WTC11 (cell line): ENCODE data around the gene ANTXR1. TPM values are rescaled to one million over a fixed set of nuclear protein-coding genes. Genes with fewer than 3 reads are reported as not detected.

Experiments
- ATAC-seq: fragments of 200-7000 bp; cut with Tn5 transposase; 2 replicates; pipeline ENCODE4 v1.10.0; 2021; ENCODE audit warnings: mild to moderate bottlenecking, moderate library complexity
- CTCF ChIA-PET: fragments of 300-600 bp; sonication (Branson Sonifier 250); formaldehyde crosslinking; loops from one replicate; lab custom pipeline; 2021; ENCODE audit warnings: antibody characterized with exemption; lab: Charles Lee
- POLR2A ChIA-PET: fragments of 350-600 bp; sonication (Branson Sonifier 250); formaldehyde crosslinking; loops from one replicate; lab custom pipeline; 2021; ENCODE audit warnings: antibody characterized with exemption; lab: Charles Lee
- DNase-seq: peaks from one replicate; pipeline ENCODE4 v3.0.0; 2021; ENCODE audit warnings: low spot score
- H3K27ac Mint-ChIP-seq: 2 replicates; pipeline ENCODE4 v1.8.0; 2021; ENCODE audit warnings: mixed read lengths
- H3K27me3 Mint-ChIP-seq: 2 replicates; pipeline ENCODE4 v1.8.0; 2021; ENCODE audit warnings: low read depth, mild to moderate bottlenecking, moderate library complexity, mixed read lengths
- H3K36me3 Mint-ChIP-seq: 2 replicates; pipeline ENCODE4 v1.8.0; 2021; ENCODE audit warnings: mixed read lengths
- H3K4me1 Mint-ChIP-seq: 2 replicates; pipeline ENCODE4 v1.8.0; 2022; ENCODE audit warnings: mixed read lengths
- H3K4me3 Mint-ChIP-seq: 2 replicates; pipeline ENCODE4 v1.8.0; 2021; ENCODE audit warnings: mild to moderate bottlenecking, moderate library complexity, mixed read lengths
- H3K9me3 Mint-ChIP-seq: 2 replicates; pipeline ENCODE4 v1.8.0; 2021; ENCODE audit warnings: mixed read lengths
- FOXJ3 ChIP-seq: sonication (generic); formaldehyde crosslinking; IDR thresholded peaks from 2 replicates; pipeline ENCODE4 v1.9.0; 2021; ENCODE audit warnings: missing genetic modification reagents, mild to moderate bottlenecking, borderline replicate concordance
- GABPB1 ChIP-seq: sonication (generic); formaldehyde crosslinking; IDR thresholded peaks from 2 replicates; pipeline ENCODE4 v1.8.1; 2023; ENCODE audit warnings: mild to moderate bottlenecking, missing genetic modification reagents
- NFYB ChIP-seq: sonication (generic); formaldehyde crosslinking; conservative IDR thresholded peaks from 2 replicates; pipeline ENCODE4 v1.8.0; 2022; ENCODE audit warnings: low read depth, missing genetic modification reagents
- NR2C2 ChIP-seq: sonication (generic); formaldehyde crosslinking; IDR thresholded peaks from 2 replicates; pipeline ENCODE4 v1.8.0; 2022; ENCODE audit warnings: mild to moderate bottlenecking, missing genetic modification reagents
- SMAD3 ChIP-seq: sonication (generic); formaldehyde crosslinking; IDR thresholded peaks from 2 replicates; pipeline ENCODE4 v1.8.0; 2022; ENCODE audit warnings: missing genetic modification reagents, mild to moderate bottlenecking, borderline replicate concordance
- SOX15 ChIP-seq: fragments of 250-450 bp; sonication (Bioruptor Pico); IDR thresholded peaks from 2 replicates; pipeline ENCODE4 v1.9.0; 2021; ENCODE audit warnings: mild to moderate bottlenecking
- SP1 ChIP-seq: sonication (generic); formaldehyde crosslinking; conservative IDR thresholded peaks from 2 replicates; pipeline ENCODE4 v1.8.1; 2022; ENCODE audit warnings: missing genetic modification reagents
- ZBTB21 ChIP-seq: sonication (generic); formaldehyde crosslinking; IDR thresholded peaks from 2 replicates; pipeline ENCODE4 v1.8.1; 2023; ENCODE audit warnings: mild to moderate bottlenecking, missing genetic modification reagents, borderline replicate concordance
- ZNF138 ChIP-seq: sonication (generic); formaldehyde crosslinking; conservative IDR thresholded peaks from 2 replicates; pipeline ENCODE4 v1.8.1; 2022; ENCODE audit warnings: mild to moderate bottlenecking, moderate library complexity, missing genetic modification reagents
- total RNA-seq: library from RNA; stranded (reverse); gene quantifications from 3 replicates; pipeline ENCODE4 v1.2.3, GENCODE V29; 2021
- TF ChIP-seq, protein P1 (sequence below): sonication (generic); formaldehyde crosslinking; IDR thresholded peaks from 2 replicates; pipeline ENCODE4 v1.8.1; 2022; ENCODE audit warnings: missing genetic modification reagents, borderline replicate concordance
- TF ChIP-seq, protein P2 (sequence below): fragments of 250-450 bp; sonication (Bioruptor Pico); IDR thresholded peaks from 2 replicates; pipeline ENCODE4 v1.8.0; 2021; ENCODE audit warnings: mild to moderate bottlenecking
- TF ChIP-seq, protein P3 (sequence below): sonication (generic); formaldehyde crosslinking; IDR thresholded peaks from 2 replicates; pipeline ENCODE4 v1.8.0; 2022; ENCODE audit warnings: missing genetic modification reagents
- TF ChIP-seq, protein P4 (sequence below): sonication (generic); formaldehyde crosslinking; IDR thresholded peaks from 2 replicates; pipeline ENCODE4 v1.8.1; 2022; ENCODE audit warnings: mild to moderate bottlenecking, moderate library complexity, missing genetic modification reagents
- TF ChIP-seq, protein P5 (sequence below): sonication (generic); formaldehyde crosslinking; IDR thresholded peaks from 2 replicates; pipeline ENCODE4 v1.8.1; 2022; ENCODE audit warnings: mild to moderate bottlenecking, missing genetic modification reagents, moderate library complexity, borderline replicate concordance
- TF ChIP-seq, protein P6 (sequence below): sonication (generic); formaldehyde crosslinking; IDR thresholded peaks from 2 replicates; pipeline ENCODE4 v1.8.1; 2023; ENCODE audit warnings: mild to moderate bottlenecking, missing genetic modification reagents, moderate library complexity
- TF ChIP-seq, protein P7 (sequence below): fragments of 250-450 bp; sonication (Bioruptor Pico); IDR thresholded peaks from 2 replicates; pipeline ENCODE4 v1.9.0; 2021; ENCODE audit warnings: moderate library complexity, mild to moderate bottlenecking, inconsistent platforms, borderline replicate concordance
- TF ChIP-seq, protein P8 (sequence below): fragments of 250-450 bp; sonication (Bioruptor Pico); IDR thresholded peaks from 2 replicates; pipeline ENCODE4 v1.9.0; 2021; ENCODE audit warnings: mild to moderate bottlenecking, borderline replicate concordance

Gene ANTXR1
- total RNA-seq, 1 experiment from 2014 or later = 30.0 TPM

DNA sequence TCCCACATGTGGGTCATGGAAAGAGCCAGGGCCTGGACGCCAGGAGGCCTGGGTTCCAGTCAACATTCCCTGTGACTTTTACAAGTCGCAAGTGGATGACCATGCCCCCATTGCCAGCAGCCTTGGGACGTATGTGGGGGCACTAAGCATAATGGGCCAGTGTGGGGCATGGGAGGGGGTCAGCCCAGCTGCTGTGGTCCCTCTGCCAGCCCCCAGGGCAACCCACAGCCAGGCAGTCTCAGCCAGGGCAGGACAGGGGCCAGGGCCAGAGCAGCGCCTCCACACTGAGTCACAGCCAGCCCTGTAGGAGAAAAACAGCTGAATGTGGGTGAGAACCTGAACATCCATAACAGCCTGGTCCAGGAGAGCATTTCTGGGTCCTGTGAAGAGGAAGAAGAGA lies 200.8 kb downstream of the ANTXR1 start (continued):
- TF ChIP-seq, protein P1, sequence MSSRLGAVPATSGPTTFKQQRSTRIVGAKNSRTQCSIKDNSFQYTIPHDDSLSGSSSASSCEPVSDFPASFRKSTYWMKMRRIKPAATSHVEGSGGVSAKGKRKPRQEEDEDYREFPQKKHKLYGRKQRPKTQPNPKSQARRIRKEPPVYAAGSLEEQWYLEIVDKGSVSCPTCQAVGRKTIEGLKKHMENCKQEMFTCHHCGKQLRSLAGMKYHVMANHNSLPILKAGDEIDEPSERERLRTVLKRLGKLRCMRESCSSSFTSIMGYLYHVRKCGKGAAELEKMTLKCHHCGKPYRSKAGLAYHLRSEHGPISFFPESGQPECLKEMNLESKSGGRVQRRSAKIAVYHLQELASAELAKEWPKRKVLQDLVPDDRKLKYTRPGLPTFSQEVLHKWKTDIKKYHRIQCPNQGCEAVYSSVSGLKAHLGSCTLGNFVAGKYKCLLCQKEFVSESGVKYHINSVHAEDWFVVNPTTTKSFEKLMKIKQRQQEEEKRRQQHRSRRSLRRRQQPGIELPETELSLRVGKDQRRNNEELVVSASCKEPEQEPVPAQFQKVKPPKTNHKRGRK (CRISPR knock-in tag) = no peak
- no peak for TF ChIP-seq NR2C2 (CRISPR knock-in tag)
- TF ChIP-seq, protein P2, sequence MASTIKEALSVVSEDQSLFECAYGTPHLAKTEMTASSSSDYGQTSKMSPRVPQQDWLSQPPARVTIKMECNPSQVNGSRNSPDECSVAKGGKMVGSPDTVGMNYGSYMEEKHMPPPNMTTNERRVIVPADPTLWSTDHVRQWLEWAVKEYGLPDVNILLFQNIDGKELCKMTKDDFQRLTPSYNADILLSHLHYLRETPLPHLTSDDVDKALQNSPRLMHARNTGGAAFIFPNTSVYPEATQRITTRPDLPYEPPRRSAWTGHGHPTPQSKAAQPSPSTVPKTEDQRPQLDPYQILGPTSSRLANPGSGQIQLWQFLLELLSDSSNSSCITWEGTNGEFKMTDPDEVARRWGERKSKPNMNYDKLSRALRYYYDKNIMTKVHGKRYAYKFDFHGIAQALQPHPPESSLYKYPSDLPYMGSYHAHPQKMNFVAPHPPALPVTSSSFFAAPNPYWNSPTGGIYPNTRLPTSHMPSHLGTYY (CRISPR knock-in tag) = no peak
- TF ChIP-seq ZNF138 (CRISPR knock-in tag) = no peak
- TF ChIP-seq, protein P3, sequence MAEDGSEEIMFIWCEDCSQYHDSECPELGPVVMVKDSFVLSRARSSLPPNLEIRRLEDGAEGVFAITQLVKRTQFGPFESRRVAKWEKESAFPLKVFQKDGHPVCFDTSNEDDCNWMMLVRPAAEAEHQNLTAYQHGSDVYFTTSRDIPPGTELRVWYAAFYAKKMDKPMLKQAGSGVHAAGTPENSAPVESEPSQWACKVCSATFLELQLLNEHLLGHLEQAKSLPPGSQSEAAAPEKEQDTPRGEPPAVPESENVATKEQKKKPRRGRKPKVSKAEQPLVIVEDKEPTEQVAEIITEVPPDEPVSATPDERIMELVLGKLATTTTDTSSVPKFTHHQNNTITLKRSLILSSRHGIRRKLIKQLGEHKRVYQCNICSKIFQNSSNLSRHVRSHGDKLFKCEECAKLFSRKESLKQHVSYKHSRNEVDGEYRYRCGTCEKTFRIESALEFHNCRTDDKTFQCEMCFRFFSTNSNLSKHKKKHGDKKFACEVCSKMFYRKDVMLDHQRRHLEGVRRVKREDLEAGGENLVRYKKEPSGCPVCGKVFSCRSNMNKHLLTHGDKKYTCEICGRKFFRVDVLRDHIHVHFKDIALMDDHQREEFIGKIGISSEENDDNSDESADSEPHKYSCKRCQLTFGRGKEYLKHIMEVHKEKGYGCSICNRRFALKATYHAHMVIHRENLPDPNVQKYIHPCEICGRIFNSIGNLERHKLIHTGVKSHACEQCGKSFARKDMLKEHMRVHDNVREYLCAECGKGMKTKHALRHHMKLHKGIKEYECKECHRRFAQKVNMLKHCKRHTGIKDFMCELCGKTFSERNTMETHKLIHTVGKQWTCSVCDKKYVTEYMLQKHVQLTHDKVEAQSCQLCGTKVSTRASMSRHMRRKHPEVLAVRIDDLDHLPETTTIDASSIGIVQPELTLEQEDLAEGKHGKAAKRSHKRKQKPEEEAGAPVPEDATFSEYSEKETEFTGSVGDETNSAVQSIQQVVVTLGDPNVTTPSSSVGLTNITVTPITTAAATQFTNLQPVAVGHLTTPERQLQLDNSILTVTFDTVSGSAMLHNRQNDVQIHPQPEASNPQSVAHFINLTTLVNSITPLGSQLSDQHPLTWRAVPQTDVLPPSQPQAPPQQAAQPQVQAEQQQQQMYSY (CRISPR knock-in tag) = no peak
- TF ChIP-seq, protein P4, sequence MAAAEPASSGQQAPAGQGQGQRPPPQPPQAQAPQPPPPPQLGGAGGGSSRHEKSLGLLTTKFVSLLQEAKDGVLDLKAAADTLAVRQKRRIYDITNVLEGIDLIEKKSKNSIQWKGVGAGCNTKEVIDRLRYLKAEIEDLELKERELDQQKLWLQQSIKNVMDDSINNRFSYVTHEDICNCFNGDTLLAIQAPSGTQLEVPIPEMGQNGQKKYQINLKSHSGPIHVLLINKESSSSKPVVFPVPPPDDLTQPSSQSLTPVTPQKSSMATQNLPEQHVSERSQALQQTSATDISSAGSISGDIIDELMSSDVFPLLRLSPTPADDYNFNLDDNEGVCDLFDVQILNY = no peak
- TF ChIP-seq, protein P5, sequence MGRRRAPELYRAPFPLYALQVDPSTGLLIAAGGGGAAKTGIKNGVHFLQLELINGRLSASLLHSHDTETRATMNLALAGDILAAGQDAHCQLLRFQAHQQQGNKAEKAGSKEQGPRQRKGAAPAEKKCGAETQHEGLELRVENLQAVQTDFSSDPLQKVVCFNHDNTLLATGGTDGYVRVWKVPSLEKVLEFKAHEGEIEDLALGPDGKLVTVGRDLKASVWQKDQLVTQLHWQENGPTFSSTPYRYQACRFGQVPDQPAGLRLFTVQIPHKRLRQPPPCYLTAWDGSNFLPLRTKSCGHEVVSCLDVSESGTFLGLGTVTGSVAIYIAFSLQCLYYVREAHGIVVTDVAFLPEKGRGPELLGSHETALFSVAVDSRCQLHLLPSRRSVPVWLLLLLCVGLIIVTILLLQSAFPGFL (CRISPR knock-in tag) = no peak
- no peak for TF ChIP-seq SMAD3 (CRISPR knock-in tag)
- TF ChIP-seq ZBTB21 (CRISPR knock-in tag) = no peak
- TF ChIP-seq, protein P6, sequence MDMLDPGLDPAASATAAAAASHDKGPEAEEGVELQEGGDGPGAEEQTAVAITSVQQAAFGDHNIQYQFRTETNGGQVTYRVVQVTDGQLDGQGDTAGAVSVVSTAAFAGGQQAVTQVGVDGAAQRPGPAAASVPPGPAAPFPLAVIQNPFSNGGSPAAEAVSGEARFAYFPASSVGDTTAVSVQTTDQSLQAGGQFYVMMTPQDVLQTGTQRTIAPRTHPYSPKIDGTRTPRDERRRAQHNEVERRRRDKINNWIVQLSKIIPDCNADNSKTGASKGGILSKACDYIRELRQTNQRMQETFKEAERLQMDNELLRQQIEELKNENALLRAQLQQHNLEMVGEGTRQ (CRISPR knock-in tag) = no peak

DNA sequence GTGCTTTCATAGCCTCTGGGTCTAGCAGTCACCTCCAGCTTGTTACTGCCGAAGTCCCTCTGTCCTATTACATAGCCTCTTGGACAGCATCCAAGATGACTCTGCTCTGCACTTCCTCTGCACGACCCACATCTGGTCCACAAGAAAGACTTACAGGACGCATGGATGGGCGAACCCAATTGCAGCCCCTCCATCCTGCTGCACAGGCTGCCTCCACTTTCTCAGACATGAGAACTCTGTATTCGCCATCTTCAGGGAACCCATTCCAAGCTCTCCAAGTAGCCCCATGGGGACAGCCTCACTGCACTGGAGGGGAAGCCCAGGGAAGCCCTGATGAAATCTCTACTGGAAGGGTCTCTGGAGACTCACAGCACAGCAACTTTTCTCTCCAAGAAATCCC lies 201.9 kb downstream of the ANTXR1 start:
- CTCF ChIA-PET = no interaction called here
- TF ChIP-seq, protein P7, sequence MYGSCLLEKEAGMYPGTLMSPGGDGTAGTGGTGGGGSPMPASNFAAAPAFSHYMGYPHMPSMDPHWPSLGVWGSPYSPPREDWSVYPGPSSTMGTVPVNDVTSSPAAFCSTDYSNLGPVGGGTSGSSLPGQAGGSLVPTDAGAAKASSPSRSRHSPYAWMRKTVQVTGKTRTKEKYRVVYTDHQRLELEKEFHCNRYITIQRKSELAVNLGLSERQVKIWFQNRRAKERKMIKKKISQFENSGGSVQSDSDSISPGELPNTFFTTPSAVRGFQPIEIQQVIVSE = no peak
- TF ChIP-seq, protein P8, sequence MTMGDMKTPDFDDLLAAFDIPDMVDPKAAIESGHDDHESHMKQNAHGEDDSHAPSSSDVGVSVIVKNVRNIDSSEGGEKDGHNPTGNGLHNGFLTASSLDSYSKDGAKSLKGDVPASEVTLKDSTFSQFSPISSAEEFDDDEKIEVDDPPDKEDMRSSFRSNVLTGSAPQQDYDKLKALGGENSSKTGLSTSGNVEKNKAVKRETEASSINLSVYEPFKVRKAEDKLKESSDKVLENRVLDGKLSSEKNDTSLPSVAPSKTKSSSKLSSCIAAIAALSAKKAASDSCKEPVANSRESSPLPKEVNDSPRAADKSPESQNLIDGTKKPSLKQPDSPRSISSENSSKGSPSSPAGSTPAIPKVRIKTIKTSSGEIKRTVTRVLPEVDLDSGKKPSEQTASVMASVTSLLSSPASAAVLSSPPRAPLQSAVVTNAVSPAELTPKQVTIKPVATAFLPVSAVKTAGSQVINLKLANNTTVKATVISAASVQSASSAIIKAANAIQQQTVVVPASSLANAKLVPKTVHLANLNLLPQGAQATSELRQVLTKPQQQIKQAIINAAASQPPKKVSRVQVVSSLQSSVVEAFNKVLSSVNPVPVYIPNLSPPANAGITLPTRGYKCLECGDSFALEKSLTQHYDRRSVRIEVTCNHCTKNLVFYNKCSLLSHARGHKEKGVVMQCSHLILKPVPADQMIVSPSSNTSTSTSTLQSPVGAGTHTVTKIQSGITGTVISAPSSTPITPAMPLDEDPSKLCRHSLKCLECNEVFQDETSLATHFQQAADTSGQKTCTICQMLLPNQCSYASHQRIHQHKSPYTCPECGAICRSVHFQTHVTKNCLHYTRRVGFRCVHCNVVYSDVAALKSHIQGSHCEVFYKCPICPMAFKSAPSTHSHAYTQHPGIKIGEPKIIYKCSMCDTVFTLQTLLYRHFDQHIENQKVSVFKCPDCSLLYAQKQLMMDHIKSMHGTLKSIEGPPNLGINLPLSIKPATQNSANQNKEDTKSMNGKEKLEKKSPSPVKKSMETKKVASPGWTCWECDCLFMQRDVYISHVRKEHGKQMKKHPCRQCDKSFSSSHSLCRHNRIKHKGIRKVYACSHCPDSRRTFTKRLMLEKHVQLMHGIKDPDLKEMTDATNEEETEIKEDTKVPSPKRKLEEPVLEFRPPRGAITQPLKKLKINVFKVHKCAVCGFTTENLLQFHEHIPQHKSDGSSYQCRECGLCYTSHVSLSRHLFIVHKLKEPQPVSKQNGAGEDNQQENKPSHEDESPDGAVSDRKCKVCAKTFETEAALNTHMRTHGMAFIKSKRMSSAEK (CRISPR knock-in tag) = no peak
- TF ChIP-seq SOX15 (CRISPR knock-in tag) = no peak
- TF ChIP-seq NFYB (CRISPR knock-in tag) = no peak
- no peak for TF ChIP-seq SP1 (CRISPR knock-in tag)
- no peak for TF ChIP-seq GABPB1 (CRISPR knock-in tag)
- no peak for TF ChIP-seq FOXJ3 (CRISPR knock-in tag)
- H3K36me3 Mint-ChIP-seq = no peaks in the 10 kb centered on the region
- no peak overlapping the region for H3K4me3 Mint-ChIP-seq
- ATAC-seq = no peak
- H3K4me1 Mint-ChIP-seq = no peaks in the 10 kb centered on the region
- H3K27me3 Mint-ChIP-seq = no peaks in the 10 kb centered on the region
- POLR2A ChIA-PET = no interaction called here
- no peak for DNase-seq
- H3K27ac Mint-ChIP-seq = no peak overlapping the region
- H3K9me3 Mint-ChIP-seq = no peaks in the 10 kb centered on the region
